NCI-H345 treated with DMSO at 0.1 percent for 48 hours (cell line): ENCODE measurements around the gene DAGLA.

ENCODE experiments used
- DNase-seq: peaks from one replicate; lab custom pipeline; 2025; ENCODE audit not compliant: unreplicated experiment; lab: John Stamatoyannopoulos, UW

The DAGLA gene

DNA sequence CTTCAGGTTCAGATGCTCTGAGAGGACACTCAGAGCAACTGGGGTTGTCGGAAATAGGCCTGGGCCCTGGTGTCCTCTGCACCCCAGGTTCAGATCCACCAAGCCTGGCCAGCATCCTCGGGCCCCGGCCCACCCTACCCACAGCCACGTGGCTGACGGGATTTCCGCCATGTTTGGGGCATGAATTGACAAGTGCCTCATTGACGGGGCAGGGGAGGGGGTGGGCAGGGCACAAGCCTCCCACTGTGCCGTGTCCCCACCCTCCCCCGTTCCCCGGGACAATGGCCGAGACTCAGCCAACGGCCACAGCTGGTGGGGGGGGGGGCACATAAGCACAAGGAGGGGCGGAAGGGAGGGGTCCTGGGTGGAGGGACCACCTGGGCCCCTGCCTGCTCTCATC lies 80.8 kb downstream of the DAGLA start:
- no peak for DNase-seq

DNA sequence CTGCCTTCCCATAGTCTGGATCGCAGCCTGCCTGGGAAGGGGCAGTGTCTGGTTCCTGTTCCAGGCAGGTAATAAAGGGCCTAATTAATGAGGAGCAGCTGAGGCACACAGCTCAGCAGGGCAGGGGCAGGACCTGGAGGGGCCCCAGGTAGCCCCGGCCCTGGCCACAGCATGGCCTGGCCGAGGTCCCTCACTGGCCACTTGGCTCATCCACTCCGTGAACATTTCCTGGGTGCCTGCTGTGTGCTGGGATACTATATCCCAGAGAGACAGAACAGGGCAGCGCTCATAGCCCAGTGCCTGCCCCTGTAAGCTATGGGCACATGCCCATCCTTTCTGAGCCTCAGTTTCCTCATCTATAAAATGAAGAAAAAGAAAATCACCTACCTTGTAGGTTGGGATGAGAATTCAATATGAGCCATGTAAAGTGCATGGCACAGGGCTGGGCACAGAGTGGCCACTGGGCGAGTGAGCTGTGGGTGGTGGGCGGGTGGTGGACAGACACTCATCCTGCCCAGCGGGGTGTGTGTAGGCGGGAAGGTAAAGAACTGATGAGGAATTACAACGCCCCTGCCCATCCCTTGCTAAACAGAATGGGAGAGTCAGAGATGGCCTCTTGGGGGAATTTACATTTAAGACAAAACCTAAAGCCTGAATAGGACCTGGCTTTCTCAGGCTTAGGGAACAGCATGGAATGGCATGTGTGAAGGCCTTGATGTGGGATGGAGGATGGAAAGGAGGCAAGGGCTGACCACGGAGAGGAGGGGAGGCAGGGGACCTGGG lies 81.4 kb downstream of the DAGLA start:
- DNase-seq: no peak

DNA sequence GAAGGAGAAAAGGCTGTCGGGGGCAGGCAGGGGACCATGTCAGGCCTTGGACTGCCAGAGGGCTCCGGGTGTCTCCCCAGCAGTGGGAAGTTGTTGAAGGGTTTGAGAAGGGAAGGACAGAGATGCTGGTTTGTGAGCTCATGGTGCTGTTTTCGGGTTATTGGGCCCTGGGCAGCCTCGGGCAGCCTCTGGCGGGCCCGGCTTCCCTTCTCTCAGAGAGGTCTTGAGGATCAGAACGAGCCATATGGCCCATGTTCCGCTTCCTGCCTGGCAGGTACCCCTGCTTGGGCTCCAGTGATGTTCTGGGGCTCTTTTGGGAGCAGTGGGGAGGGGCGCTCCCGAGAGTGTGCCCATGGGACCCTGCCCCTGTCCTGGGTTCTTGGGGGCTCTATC lies 82.0 kb downstream of the DAGLA start:
- no peak for DNase-seq

- DNase-seq: no peak
Measured at GRCh38 chr11:61762798-61763197, 82.6 kb downstream of the DAGLA start.

DNA sequence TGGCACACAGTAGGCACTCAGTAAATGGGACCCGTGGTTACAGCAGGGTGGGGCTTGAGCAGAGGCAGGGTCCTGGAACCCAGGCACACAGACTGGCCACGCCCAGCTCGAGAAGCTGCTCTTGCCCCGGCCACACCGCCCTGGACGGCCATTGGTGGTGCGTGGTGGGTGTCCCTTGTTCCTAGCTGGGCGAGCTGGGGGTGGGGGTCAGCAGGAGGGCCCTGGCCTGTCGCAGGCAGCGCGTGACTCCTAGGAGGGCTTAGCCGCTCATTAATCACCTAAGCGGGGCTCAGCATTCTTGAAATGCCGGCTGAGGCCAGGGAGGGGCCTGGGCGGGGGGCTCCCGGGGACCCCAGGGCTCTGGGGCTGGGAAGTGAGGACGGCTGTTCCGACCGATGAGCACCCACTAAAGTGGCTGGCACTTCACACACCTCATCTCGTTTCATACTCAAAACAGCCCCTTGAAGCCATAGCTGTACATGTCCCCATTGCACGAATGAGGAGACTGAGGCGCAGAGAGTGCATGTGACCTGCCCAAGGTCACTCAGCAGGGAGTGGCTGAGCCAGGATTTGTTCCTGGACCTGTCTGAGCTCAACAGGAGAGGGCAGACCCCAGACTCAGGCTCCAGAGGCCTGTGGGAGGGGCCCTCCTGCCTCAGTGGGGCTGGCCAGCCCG lies 83.9 kb downstream of the DAGLA start:
- no peak for DNase-seq

DNA sequence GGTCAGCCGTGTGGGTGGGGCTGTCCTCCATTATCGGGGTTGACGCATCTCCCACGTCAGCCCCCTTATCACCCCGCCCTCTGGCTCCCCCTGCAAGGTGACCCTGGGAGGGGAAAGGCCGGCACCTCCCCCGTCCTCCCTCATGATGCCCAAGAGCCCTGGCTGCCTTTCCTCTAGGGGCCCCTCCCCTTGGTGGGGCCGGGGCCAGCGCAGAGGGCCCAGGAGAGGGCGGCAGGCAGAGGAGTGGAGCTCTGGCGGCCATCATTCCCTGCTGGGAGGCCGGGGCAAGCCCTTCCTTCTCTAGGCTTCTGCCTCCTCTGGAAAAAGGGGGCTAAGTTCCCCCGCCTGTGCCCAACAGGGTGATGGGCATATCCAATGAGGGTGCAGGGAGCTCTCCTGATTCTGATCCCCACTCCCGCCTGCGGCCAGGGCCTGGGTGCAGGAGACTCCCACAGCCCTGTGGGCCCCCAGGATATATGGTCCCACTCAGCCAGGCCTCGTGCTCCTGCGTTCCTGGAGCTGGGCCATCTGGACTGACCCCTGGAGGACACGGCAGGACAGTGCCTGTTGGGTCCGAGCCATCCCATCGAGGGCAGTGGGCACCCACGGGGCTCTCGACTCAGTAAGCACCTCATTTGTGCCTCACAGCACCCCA lies 84.5 kb downstream of the DAGLA start:
- DNase-seq: no peak

GRCh38 chr11:61765550-61766253 lies 85.5 kb downstream of the DAGLA start:
- DNase-seq: no peak

- no peak for DNase-seq
Measured at GRCh38 chr11:61766353-61766841, 86.2 kb downstream of the DAGLA start.

DNA sequence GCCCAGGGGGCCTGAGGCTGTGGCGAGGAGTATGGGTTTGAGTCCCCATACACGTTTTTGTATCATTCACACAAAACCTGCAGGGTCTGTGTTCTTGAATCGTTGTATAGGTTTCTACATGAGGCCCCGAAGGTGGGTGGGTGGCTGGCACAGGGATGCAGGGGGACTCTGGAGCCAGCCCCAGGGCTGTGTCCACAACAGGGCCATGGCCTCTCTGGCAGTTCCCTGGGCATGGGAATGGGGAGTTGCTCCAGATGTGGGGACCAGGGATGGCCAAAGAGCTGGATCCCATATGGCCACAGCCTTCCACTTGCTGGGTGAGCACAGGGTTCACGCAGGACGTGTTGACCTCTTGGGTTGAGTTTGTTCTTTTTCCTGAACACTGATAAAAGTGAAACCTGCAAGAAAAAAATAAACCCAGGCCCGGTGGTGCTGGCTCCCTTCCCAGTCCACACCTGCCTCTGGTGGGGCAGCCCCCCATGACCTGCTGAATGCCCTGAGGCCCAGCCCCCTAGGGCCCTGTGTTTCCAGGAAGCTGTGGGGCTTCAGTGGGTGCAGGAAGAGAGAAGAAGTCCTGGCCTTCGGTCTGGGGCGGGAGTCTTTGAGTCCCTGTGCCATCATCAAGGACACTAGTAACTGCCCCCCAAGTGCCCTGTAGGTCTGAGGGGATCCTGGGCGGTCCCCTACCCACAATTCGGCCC lies 88.3 kb downstream of the DAGLA start:
- no peak for DNase-seq

DNA sequence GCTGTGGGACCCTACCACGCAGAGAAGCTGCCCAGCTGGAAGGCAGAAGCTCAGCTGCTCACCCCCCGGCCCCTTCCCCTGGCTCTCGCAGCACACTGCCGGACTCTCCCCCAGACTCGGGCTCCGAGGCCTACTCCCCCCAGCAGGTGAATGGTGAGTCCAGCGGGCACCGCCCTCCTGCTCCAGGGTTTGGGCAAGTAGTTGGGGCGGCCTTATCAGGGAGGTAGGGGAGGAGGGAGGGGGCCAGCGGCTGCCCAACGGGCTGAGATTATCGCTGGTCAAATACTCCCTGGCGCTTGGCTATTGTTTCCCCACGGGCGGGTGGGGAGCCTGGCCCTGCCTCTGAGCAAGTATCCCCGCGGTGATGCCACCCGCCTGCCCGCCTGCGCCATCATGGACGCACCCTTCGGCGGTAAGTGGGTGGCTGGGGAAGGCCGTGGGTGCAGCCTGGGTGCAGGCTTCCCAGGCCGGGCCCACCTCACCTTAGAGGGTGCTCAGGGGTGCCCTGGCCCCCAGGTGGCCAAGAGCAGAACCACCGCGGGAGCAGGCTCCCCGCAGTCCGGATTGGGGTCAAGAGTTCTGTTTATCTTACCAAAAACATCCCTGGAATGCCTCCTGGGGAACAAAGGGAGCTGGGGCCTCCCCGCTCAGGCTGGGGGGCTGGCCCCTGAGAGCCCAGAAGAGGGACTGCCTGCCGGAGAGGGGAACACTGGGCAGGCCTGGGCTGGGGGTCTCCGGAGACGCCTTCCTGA lies 89.2 kb downstream of the DAGLA start:
- DNase-seq: no peak

- DNase-seq: no peak
Measured at GRCh38 chr11:61769946-61770683, 89.9 kb downstream of the DAGLA start.

DNA sequence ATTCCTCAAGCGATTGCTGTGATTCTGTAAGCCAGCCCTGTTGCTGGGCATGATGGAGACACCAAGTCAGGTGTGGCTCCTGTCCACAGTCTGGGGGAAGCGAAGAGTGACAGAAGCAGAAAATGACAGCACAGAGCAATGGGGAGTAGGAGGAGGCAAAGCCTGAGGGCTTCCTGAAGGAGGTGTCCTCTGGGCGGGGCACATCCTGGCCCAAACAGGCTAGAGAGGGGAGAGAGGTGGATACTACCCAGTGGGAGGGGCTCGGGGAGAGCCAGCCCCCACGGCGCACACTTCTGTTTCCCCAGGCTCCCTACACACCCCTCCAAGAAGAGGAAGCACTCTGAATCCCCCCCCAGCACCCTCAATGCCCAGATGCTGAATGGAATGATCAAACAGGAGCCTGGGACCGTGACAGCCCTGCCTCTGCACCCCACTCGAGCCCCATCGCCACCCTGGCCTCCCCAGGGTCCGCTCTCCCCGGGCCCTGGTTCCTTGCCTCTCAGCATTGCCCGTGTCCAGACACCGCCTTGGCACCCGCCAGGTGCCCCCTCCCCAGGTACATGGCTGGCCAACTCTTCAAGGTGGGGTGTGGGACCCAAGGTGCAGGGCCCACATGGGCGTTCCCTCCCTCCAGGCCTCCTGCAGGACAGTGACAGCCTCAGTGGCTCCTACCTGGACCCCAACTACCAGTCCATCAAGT lies 91.2 kb downstream of the DAGLA start:
- no peak for DNase-seq

- DNase-seq: no peak
Measured at GRCh38 chr11:61771985-61772455, 91.8 kb downstream of the DAGLA start.

GRCh38 chr11:61773356-61773755 lies 93.2 kb downstream of the DAGLA start:
- DNase-seq: no peak

GRCh38 chr11:61773809-61774208 lies 93.6 kb downstream of the DAGLA start:
- DNase-seq: no peak

DNA sequence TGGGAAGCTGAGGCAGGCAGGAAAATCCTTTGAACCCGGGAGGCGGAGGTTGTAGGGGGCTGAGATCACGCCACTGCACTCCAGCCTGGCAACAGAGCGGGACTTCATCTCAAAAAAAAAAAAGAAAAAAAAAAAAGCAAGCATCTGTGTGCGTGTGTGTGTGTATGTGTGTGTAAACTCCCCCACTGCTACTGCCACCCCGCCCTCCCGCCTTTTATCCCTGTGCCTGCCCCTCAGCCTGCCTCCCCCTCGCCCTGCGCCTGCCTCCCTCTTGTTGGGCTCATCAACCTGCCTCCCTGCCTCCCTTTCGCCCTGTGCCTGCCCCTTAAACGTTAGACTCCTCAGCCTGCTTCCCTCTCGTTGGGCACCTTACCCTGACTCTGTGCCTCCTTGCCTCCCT lies 94.2 kb downstream of the DAGLA start:
- no peak for DNase-seq

- DNase-seq: no peak
Measured at GRCh38 chr11:61775106-61775505, 94.9 kb downstream of the DAGLA start.
